Measurements from ENCODE around the gene CDIP1.

GRCh38 chr16:4510747-4511426 lies 27.7 kb downstream of the CDIP1 start:
- TF ChIP-seq, protein P1, sequence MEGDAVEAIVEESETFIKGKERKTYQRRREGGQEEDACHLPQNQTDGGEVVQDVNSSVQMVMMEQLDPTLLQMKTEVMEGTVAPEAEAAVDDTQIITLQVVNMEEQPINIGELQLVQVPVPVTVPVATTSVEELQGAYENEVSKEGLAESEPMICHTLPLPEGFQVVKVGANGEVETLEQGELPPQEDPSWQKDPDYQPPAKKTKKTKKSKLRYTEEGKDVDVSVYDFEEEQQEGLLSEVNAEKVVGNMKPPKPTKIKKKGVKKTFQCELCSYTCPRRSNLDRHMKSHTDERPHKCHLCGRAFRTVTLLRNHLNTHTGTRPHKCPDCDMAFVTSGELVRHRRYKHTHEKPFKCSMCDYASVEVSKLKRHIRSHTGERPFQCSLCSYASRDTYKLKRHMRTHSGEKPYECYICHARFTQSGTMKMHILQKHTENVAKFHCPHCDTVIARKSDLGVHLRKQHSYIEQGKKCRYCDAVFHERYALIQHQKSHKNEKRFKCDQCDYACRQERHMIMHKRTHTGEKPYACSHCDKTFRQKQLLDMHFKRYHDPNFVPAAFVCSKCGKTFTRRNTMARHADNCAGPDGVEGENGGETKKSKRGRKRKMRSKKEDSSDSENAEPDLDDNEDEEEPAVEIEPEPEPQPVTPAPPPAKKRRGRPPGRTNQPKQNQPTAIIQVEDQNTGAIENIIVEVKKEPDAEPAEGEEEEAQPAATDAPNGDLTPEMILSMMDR (conservative IDR thresholded peaks at IDR 0.05) = no peak
- TF ChIP-seq ZFX (IDR thresholded peaks at IDR 0.05) = no peak
